Esophagus muscularis mucosa (tissue), 4 donors: ENCODE data around the gene SERINC3.

Experiments
- EP300 ChIP-seq: sonication (generic); formaldehyde crosslinking; IDR thresholded peaks from one replicate; pipeline ENCODE4 v1.6.1; 2017; ENCODE audit warnings: antibody characterized with exemption
- POLR2A ChIP-seq: fragments of 450-650 bp; IDR thresholded peaks from one replicate; pipeline ENCODE4 v1.6.1; 2017; ENCODE audit warnings: antibody characterized with exemption, moderate library complexity, mild to moderate bottlenecking, low read depth
- POLR2AphosphoS5 ChIP-seq, 2 donors: sonication (generic); formaldehyde crosslinking; IDR thresholded peaks; one replicate each; pipeline ENCODE4 v1.6.1; 2017; ENCODE audit warnings: antibody characterized with exemption in 2 of 2
- TF ChIP-seq, protein P1 (sequence below), 3 experiments: fragments of 200-600 bp in 2 of 3; fragments of 450-650 bp in 1 of 3; sonication (generic) in 2 of 3; IDR thresholded peaks; one replicate each; pipeline ENCODE4 v1.5.1; 2017 to 2019; ENCODE audit warnings: antibody characterized with exemption in 3 of 3, mild to moderate bottlenecking in 2 of 3, moderate library complexity in 1 of 3

DNA sequence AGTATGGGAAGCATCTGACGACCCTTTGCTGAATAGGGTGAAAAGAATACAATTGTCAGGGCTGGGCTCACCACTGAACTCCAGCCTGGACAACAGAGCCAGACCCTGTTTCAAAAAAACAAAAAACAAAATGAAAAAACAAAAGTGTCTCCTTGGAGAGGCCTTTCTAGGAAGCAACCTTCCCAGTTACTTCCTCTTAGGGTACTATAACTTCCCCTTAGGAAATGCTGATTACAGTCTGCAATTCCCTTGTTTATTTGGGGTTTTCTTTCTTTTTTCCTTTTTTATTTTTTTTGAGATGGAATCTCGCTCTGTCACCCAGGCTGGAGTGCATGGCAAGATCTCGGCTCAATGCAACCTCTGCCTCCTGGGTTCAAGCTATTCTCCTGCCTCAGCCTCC, 66.7 kb downstream of the SERINC3 start:
- TF ChIP-seq, protein P1, sequence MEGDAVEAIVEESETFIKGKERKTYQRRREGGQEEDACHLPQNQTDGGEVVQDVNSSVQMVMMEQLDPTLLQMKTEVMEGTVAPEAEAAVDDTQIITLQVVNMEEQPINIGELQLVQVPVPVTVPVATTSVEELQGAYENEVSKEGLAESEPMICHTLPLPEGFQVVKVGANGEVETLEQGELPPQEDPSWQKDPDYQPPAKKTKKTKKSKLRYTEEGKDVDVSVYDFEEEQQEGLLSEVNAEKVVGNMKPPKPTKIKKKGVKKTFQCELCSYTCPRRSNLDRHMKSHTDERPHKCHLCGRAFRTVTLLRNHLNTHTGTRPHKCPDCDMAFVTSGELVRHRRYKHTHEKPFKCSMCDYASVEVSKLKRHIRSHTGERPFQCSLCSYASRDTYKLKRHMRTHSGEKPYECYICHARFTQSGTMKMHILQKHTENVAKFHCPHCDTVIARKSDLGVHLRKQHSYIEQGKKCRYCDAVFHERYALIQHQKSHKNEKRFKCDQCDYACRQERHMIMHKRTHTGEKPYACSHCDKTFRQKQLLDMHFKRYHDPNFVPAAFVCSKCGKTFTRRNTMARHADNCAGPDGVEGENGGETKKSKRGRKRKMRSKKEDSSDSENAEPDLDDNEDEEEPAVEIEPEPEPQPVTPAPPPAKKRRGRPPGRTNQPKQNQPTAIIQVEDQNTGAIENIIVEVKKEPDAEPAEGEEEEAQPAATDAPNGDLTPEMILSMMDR (IDR thresholded peaks at IDR 0.05), result no peak
- TF ChIP-seq POLR2A (no peak), EP300 (no peak), POLR2AphosphoS5 (IDR thresholded peaks at IDR 0.05) (no peak)
